ENCODE measurements around the gene HLA-DQB2.

Gene HLA-DQB2

DNA sequence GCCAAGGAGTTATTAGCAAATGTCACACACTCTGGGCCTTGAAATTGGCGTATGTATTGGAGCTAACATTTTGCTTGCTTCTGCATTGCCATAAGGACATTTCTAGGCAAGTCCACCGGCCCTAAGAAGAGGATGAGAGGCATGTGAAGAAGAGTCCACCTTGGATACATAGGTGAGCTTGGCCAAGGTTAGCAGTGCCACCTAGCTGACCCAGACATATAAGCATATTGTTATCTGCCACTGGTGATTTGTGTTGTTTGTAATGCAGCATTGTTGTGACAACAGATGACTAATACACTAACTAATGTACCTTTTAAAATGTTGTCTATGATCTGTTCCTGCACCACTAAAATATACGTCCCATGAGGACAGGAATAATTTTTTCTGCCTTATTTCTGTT is 46.9 kb downstream of the HLA-DQB2 start:
- TF ChIP-seq, protein P1, sequence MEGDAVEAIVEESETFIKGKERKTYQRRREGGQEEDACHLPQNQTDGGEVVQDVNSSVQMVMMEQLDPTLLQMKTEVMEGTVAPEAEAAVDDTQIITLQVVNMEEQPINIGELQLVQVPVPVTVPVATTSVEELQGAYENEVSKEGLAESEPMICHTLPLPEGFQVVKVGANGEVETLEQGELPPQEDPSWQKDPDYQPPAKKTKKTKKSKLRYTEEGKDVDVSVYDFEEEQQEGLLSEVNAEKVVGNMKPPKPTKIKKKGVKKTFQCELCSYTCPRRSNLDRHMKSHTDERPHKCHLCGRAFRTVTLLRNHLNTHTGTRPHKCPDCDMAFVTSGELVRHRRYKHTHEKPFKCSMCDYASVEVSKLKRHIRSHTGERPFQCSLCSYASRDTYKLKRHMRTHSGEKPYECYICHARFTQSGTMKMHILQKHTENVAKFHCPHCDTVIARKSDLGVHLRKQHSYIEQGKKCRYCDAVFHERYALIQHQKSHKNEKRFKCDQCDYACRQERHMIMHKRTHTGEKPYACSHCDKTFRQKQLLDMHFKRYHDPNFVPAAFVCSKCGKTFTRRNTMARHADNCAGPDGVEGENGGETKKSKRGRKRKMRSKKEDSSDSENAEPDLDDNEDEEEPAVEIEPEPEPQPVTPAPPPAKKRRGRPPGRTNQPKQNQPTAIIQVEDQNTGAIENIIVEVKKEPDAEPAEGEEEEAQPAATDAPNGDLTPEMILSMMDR (IDR thresholded peaks at IDR 0.05): peak; percentile 18; the same call in 1 of the 2 replicates
- TF ChIP-seq ZFX (IDR thresholded peaks at IDR 0.05; ENCODE audit: borderline replicate concordance): no peak
- H3K27ac ChIP-seq: no peak overlapping the region

- H3K27ac ChIP-seq: no peak overlapping the region
- no peak for TF ChIP-seq ZFX (IDR thresholded peaks at IDR 0.05; ENCODE audit: borderline replicate concordance)
Measured at GRCh38 chr6:32713241-32713640, 50.1 kb downstream of the HLA-DQB2 start.

DNA sequence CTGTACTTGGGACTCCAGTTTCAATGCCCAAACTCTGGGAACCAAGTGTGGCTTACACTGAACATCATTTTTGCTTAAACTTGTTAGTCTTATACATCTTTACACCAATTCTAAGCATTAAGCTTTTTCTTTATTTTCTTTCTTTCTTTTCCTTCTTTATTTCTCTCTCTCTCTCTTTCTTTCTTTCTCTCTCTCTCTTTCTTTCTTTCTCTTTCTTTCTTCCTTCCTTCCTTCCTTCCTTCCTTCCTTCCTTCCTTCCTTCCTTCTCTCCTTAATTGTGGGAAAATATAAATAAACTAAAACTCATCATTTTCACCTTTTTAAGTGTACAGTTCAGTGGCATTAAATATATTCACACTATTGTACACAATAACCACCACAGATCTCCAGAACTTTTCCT is 53.7 kb downstream of the HLA-DQB2 start:
- no peak overlapping the region for H3K27ac ChIP-seq
- no peak for TF ChIP-seq ZFX (IDR thresholded peaks at IDR 0.05; ENCODE audit: borderline replicate concordance)
- TF ChIP-seq, protein P1 (IDR thresholded peaks at IDR 0.05): no peak
